OCI-LY7 (cell line): ENCODE measurements around the gene SLC16A8. TPM values are rescaled to one million over a fixed set of nuclear protein-coding genes. Genes with fewer than 3 reads are reported as not detected.
A peak's percentile ranks its signal among the peaks of the same experiment; 100 is the strongest.
"Not testable (repeated sequence)": the region's sequence is repeated elsewhere in the genome, so short reads cannot be mapped to it uniquely, and the experiment has no call there.

Experiments
- BruUV-seq: library from RNA; stranded (reverse); fragments of 400-500 nt; replicated peaks from 2 replicates; lab custom pipeline; 2021; lab: Mats Ljungman, UMichigan
- CTCF ChIA-PET: fragments of 300-600 bp; sonication (Branson Sonifier 250); formaldehyde crosslinking; loops from one replicate; lab custom pipeline; 2022; ENCODE audit warnings: antibody characterized with exemption; ENCODE audit not compliant: unreplicated experiment; lab: Charles Lee
- POLR2A ChIA-PET: fragments of 300-600 bp; sonication (Branson Sonifier 250); formaldehyde crosslinking; loops from one replicate; lab custom pipeline; 2022; ENCODE audit warnings: antibody characterized with exemption; lab: Charles Lee
- DNase-seq: peaks from one replicate; pipeline ENCODE4 v3.0.0-alpha.2; 2015; ENCODE audit warnings: low spot score
- H2AFZ ChIP-seq: fragments of 200-600 bp; sonication (generic), shearing (Covaris generic); 2 replicates; pipeline ENCODE4 v1.6.1; 2014; ENCODE audit warnings: mild to moderate bottlenecking, antibody characterized with exemption, low read length, moderate library complexity
- H3K27ac ChIP-seq: fragments of 200-600 bp; sonication (generic); 2 replicates; pipeline ENCODE4 v1.5.1; 2014; ENCODE audit warnings: mixed run types, low read depth, mild to moderate bottlenecking, moderate library complexity, low read length, inconsistent platforms; ENCODE audit not compliant: poor library complexity, severe bottlenecking
- H3K36me3 ChIP-seq: fragments of 200-600 bp; sonication (generic); 2 replicates; pipeline ENCODE4 v1.6.1; 2014; ENCODE audit warnings: mild to moderate bottlenecking, antibody characterized with exemption, low read length, moderate library complexity, mixed read lengths; ENCODE audit not compliant: insufficient read depth
- H3K4me1 ChIP-seq: fragments of 200-600 bp; sonication (generic); 2 replicates; pipeline ENCODE4 v1.5.1; 2014; ENCODE audit warnings: mild to moderate bottlenecking, low read length; ENCODE audit not compliant: insufficient read depth, poor library complexity, severe bottlenecking
- H3K4me2 ChIP-seq: fragments of 200-600 bp; sonication (generic); 2 replicates; pipeline ENCODE4 v1.6.1; 2014; ENCODE audit warnings: mild to moderate bottlenecking, low read length
- H3K4me3 ChIP-seq: fragments of 200-600 bp; sonication (generic); 2 replicates; pipeline ENCODE4 v1.5.1; 2014; ENCODE audit warnings: mild to moderate bottlenecking, low read depth, low read length; ENCODE audit not compliant: poor library complexity, severe bottlenecking
- H3K79me2 ChIP-seq: fragments of 200-600 bp; sonication (generic); 2 replicates; pipeline ENCODE4 v1.6.1; 2016; ENCODE audit warnings: low read depth, mild to moderate bottlenecking, low read length, moderate library complexity, mixed read lengths; ENCODE audit not compliant: insufficient read depth
- H3K9me2 ChIP-seq: fragments of 200-600 bp; sonication (generic); 2 replicates; pipeline ENCODE4 v1.6.1; 2016; ENCODE audit warnings: mild to moderate bottlenecking, low read length, mixed read lengths; ENCODE audit not compliant: insufficient read depth
- H3K9me3 ChIP-seq: fragments of 200-600 bp; sonication (generic); 2 replicates; pipeline ENCODE4 v1.6.1; 2014; ENCODE audit warnings: mild to moderate bottlenecking, mixed run types, low read length, mixed read lengths
- H4K20me1 ChIP-seq: fragments of 200-600 bp; sonication (generic); 2 replicates; pipeline ENCODE4 v1.6.1; 2014; ENCODE audit warnings: mild to moderate bottlenecking, antibody characterized with exemption, low read length, moderate library complexity, mixed read lengths; ENCODE audit not compliant: insufficient read depth
- EZH2phosphoT487 ChIP-seq: fragments of 200-600 bp; sonication (generic); IDR thresholded peaks from 2 replicates; pipeline ENCODE4 v1.6.1; 2018; ENCODE audit warnings: low read depth, borderline replicate concordance, mild to moderate bottlenecking, mixed run types, antibody characterized with exemption, low read length, moderate library complexity, mixed read lengths
- intact Hi-C: fragments of 100-400 bp; cut with micrococcal nuclease; formaldehyde crosslinking; loops from one replicate; pipeline ENCODE4 v1.10.0; 2022; ENCODE audit not compliant: unreplicated experiment
- total RNA-seq, 2 experiments: library from RNA; depleted of rRNA in 1 of 2; stranded (reverse); fragments of >200 nt in 1 of 2; shearing (Covaris generic) in 1 of 2; gene quantifications; 2 replicates each; pipeline ENCODE4 v1.2.3, GENCODE V29; 2014 to 2022
- TF ChIP-seq, protein P1 (sequence below): fragments of 200-600 bp; sonication (generic); conservative IDR thresholded peaks from 2 replicates; pipeline ENCODE4 v1.5.1; 2014; ENCODE audit warnings: mild to moderate bottlenecking, antibody characterized with exemption, low read length, moderate library complexity, mixed read lengths

Gene SLC16A8
- total RNA-seq, 2 experiments from 2014 or later = not detected

DNA sequence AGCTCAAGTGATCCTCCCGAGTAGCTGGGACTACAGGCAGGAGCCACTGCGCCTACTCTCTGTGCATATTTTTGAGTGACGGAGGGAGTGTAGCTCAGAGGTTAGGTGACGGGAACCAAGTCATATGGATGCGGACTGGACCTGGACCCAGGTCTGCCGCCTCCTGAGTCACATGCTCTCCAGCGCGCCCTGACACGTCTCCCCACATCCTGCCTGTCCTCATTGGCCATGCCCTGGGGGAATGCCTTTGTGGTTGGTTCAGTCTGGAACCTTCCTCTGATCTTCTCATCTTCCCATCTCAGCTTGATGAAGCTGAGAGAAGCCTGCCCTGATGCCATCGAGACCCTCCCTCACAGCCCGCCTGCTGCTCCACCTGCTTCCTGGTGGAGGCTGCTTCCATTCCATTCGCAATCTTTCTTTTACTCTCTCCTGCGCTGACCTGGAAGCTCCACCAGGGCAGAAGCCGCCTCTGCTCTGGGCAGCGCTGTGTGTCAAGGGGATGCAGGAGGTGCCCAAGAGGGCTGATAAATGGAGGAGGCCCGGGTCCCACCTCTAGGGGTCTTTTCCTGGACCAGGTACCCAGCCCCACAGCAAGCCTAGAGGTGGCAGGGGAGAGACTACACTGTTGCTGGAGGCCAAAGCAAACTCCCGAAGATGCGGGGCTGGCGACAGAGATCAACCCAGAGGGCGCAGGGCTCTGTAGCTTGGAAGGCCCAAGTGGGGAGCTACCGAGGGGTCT is 40.4 kb upstream of the SLC16A8 start:
- Histone ChIP-seq H3K4me1 (no peaks in the 10 kb centered on the region), H4K20me1 (no peaks in the 10 kb centered on the region), H3K4me3 (no peak overlapping the region), H3K27ac (no peak overlapping the region), H3K79me2 (no peaks in the 10 kb centered on the region), H3K36me3 (no peaks in the 10 kb centered on the region), H3K9me3 (no peaks in the 10 kb centered on the region), H3K4me2 (no peak overlapping the region), H3K9me2 (no peaks in the 10 kb centered on the region), H2AFZ (no peak overlapping the region)
- TF ChIP-seq, protein P1, sequence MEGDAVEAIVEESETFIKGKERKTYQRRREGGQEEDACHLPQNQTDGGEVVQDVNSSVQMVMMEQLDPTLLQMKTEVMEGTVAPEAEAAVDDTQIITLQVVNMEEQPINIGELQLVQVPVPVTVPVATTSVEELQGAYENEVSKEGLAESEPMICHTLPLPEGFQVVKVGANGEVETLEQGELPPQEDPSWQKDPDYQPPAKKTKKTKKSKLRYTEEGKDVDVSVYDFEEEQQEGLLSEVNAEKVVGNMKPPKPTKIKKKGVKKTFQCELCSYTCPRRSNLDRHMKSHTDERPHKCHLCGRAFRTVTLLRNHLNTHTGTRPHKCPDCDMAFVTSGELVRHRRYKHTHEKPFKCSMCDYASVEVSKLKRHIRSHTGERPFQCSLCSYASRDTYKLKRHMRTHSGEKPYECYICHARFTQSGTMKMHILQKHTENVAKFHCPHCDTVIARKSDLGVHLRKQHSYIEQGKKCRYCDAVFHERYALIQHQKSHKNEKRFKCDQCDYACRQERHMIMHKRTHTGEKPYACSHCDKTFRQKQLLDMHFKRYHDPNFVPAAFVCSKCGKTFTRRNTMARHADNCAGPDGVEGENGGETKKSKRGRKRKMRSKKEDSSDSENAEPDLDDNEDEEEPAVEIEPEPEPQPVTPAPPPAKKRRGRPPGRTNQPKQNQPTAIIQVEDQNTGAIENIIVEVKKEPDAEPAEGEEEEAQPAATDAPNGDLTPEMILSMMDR = no peak
- ChIA-PET CTCF (no interaction called here), POLR2A (no interaction called here)
- intact Hi-C loops = no loop called here
- no TSS peak for BruUV-seq
- no peak for DNase-seq

DNA sequence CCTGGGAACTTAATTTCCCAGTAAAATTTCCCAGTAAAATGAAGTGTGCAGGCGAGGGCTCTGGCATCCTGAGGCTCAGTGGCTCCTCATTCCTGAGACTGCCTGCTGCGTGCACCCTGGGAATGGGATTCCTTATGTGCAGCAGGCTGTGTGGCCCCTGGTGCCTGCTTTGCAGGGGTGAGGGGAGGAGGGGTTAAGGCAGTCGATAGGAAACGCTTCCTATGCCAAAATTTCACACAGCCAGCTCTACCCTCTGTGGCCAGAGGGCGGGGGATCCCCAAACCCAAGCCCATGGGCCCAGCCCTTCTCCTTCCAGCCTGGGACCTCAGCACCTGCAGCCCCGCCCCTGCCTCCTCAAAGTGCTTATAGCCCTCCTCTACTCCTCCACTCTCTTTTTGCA is 38.6 kb upstream of the SLC16A8 start:
- ChIA-PET CTCF (no interaction called here), POLR2A (no interaction called here)
- BruUV-seq = no TSS peak
- Histone ChIP-seq H4K20me1 (no peaks in the 10 kb centered on the region), H3K79me2 (no peaks in the 10 kb centered on the region), H3K36me3 (no peaks in the 10 kb centered on the region), H3K27ac (no peak overlapping the region), H3K4me1 (no peaks in the 10 kb centered on the region), H3K9me3 (no peaks in the 10 kb centered on the region), H3K4me2 (no peak overlapping the region), H3K4me3 (no peak overlapping the region), H3K9me2 (no peaks in the 10 kb centered on the region), H2AFZ (no peak overlapping the region)
- intact Hi-C loops = no loop called here
- peak; percentile 5 for DNase-seq
- no peak for TF ChIP-seq EZH2phosphoT487
- TF ChIP-seq, protein P1 = no peak

DNA sequence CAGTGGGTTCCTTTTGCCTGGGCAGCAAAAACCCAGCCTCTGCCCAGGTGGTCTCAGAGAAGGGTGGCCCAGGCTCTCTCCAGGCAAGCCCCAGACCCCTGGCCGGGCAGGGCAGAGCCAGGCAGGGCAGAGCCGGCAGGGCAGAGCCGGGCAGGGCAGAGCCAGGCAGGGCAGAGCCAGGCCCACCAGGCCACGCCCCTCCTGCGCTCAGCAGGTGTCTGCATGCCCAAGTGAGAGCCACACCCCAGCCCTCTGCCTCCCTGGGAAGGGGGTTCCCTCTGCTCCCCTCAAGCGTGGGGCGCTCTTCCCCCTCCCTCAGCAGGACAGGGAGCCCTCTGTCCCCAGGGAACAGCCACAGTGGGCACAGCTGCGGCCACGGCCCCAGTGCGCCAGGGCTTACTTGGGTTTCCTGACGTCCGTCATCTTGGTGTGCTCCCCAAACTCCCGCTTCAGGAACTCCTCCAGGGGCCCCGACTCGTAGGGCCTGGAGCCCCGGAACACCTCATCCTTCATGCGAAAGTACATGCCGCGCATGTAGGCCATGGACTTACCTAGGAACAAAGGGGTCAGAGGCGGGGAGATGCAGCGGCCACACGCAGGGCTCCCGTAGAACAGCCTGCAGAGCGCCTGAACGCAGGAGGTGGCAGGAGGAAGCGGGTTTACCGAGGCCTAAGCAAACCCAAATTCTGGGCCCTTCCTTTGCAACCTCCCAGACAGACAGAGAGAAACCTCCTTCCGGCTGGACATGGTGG is 36.6 kb upstream of the SLC16A8 start:
- no peak for DNase-seq
- intact Hi-C loops = no loop called here
- Histone ChIP-seq H3K4me3 (no peak overlapping the region), H3K36me3 (no peaks in the 10 kb centered on the region), H3K9me3 (no peaks in the 10 kb centered on the region), H3K4me1 (no peaks in the 10 kb centered on the region), H3K4me2 (no peak overlapping the region), H3K27ac (no peak overlapping the region), H4K20me1 (no peaks in the 10 kb centered on the region), H3K9me2 (no peaks in the 10 kb centered on the region), H2AFZ (no peak overlapping the region), H3K79me2 (no peaks in the 10 kb centered on the region)
- no TSS peak for BruUV-seq
- CTCF ChIA-PET = no interaction called here
- POLR2A ChIA-PET = no interaction called here
- no peak for TF ChIP-seq EZH2phosphoT487
- TF ChIP-seq, protein P1 = no peak

DNA sequence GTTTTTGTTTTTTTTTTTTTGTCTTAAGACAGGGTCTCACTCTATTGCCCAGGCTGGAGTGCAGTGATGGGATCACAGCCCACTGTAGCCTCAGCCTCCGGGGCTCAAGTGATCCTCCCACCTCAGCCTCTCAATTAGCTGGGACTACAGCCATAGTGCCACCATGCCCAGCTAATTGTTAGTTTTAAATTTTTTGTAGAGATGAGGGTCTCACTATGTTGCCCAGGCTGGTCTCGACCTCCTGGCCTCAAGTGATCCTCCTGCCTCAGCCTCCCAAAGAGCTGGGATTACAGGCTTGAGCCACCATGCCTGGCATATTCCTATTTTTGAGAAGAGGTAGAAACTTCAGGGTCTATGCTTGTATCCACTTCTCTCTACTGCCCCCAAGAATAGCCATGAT is 34.8 kb upstream of the SLC16A8 start:
- H3K9me3 ChIP-seq, H2AFZ ChIP-seq, H3K79me2 ChIP-seq, intact Hi-C loops, H3K4me3 ChIP-seq, CTCF ChIA-PET, H3K36me3 ChIP-seq, H3K4me1 ChIP-seq, DNase-seq, H3K27ac ChIP-seq, H3K9me2 ChIP-seq, BruUV-seq, H4K20me1 ChIP-seq, H3K4me2 ChIP-seq: not testable (repeated sequence)
- POLR2A ChIA-PET = interaction anchor here (0.5 to 0.6 kb wide), 2 partner anchors 19 to 223 kb away, joined by 3 read pairs; no protein-coding TSS in a partner anchor
